Lower leg skin (tissue), 3 donors: ENCODE data around the gene TMEM170A.

ENCODE experiments used
- POLR2A ChIP-seq, 2 donors: fragments of 450-650 bp; IDR thresholded peaks; one replicate each; pipeline ENCODE4 v1.6.1; 2016 to 2017; ENCODE audit warnings: antibody characterized with exemption in 2 of 2, mild to moderate bottlenecking in 1 of 2, moderate library complexity in 1 of 2
- TF ChIP-seq, protein P1 (sequence below), 3 donors: fragments of 450-650 bp; IDR thresholded peaks; one replicate each; pipeline ENCODE4 v1.5.1; 2016; ENCODE audit warnings: antibody characterized with exemption in 3 of 3, mild to moderate bottlenecking in 3 of 3, moderate library complexity in 2 of 3

GRCh38 chr16:75501359-75501758 lies 36.9 kb upstream of the TMEM170A start:
- TF ChIP-seq, protein P1, sequence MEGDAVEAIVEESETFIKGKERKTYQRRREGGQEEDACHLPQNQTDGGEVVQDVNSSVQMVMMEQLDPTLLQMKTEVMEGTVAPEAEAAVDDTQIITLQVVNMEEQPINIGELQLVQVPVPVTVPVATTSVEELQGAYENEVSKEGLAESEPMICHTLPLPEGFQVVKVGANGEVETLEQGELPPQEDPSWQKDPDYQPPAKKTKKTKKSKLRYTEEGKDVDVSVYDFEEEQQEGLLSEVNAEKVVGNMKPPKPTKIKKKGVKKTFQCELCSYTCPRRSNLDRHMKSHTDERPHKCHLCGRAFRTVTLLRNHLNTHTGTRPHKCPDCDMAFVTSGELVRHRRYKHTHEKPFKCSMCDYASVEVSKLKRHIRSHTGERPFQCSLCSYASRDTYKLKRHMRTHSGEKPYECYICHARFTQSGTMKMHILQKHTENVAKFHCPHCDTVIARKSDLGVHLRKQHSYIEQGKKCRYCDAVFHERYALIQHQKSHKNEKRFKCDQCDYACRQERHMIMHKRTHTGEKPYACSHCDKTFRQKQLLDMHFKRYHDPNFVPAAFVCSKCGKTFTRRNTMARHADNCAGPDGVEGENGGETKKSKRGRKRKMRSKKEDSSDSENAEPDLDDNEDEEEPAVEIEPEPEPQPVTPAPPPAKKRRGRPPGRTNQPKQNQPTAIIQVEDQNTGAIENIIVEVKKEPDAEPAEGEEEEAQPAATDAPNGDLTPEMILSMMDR (IDR thresholded peaks at IDR 0.05), result no peak
- no peak for TF ChIP-seq POLR2A (IDR thresholded peaks at IDR 0.05)
